ACHN (cell line): ENCODE results near the gene SLX4IP.
A peak's percentile ranks its signal among the peaks of the same experiment; 100 is the strongest.

ENCODE experiments used
- DNase-seq: peaks from one replicate; pipeline ENCODE4 v3.0.0-alpha.2; 2015
- in situ Hi-C: cut with HindIII; loops from 2 replicates; pipeline ENCODE4 v1.10.0; 2017; ENCODE audit warnings: low sequenced_read_pairs, low pct_ligation_motif_present, low pct_unique_long_range_greater_than_20kb

Gene SLX4IP

DNA sequence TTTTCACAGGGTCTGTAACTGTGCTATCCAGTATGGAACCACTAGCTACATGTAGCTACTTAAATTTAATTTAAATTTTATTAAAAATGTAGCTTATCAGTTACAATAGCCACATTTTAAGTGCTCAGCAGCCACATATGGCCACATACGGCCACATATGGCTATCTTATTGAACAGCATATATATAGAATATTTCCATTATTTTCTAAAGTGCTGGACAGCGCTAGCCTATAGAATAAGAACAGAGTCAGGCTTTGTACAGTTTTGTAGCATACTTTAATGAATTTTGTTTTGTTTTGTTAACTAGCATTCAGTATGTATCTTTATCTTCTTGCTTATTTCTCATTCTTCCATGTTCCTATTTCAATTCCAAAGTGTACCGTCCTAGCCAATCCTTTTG lies 120.3 kb downstream of the SLX4IP start:
- DNase-seq = no peak
- in situ Hi-C loops = no loop called here

DNA sequence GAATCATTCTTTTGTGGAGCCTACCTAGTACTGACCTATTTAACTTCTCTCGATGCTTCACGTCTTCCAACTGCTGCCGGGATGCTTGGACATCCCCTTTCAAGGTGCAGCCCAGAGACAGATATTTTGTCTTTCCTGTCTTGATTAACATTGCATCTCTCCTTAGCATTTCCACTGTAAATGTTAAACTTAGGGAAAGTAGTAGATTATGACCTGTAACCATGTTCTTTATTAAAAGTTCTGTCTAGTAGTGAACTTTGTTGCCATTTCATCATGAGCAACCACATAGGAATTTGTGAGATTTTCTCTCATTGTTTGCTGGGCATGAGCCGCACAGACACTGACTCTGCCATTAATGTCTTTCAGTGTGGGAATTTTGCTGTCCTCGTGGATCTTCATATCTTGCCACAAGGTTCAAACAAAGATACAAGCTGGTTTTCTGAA lies 120.8 kb downstream of the SLX4IP start:
- DNase-seq = peak; percentile 64
- in situ Hi-C loops = no loop called here

DNA sequence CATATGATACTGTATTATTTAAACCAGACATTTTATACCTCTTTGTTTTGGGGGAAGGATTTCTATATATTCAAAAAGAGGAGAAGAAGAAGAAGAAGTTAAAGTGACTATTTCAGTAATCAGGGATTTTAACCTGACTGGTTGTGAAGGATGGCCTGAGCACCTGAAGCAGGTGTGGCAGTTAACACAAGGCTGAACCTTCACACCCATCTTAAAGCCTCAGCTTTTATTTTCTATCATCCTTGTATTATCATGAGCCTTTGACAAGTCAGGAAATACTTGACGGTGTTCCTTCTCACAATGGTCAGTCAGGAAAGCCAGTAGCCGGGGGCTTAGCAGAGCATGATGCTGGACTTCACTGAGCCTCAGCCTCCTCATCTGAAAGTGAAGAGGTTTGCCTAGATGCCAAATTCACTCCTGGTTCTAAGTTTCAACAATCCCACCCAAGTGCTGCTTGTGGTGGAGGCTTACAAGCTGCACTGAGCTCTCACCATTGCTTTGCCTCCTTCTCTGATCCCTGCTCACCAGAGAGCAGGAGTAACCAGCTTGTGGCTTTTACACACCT lies 121.5 kb downstream of the SLX4IP start:
- DNase-seq = no peak
- in situ Hi-C loops = no loop called here

DNA sequence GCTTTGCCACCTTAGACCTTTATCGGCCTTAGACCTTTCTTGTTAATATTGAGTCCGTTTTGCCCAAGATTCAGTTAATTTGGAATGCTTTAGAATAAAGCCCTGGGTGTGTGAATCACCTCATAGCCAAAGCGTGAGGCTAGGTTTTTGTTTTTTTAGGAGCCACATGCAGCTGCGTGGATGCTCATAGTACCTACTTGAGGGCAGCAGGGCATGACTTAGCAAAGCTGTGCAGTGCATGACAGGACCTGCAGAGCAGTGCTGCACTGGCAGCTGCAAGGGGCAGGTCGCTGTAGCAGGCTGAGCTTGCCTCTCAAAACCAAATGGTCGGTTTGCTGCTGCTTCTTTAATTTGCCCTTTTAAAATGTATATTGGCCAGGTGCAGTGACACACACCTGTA lies 122.6 kb downstream of the SLX4IP start:
- DNase-seq = peak; percentile 69
- in situ Hi-C loops = no loop called here

DNA sequence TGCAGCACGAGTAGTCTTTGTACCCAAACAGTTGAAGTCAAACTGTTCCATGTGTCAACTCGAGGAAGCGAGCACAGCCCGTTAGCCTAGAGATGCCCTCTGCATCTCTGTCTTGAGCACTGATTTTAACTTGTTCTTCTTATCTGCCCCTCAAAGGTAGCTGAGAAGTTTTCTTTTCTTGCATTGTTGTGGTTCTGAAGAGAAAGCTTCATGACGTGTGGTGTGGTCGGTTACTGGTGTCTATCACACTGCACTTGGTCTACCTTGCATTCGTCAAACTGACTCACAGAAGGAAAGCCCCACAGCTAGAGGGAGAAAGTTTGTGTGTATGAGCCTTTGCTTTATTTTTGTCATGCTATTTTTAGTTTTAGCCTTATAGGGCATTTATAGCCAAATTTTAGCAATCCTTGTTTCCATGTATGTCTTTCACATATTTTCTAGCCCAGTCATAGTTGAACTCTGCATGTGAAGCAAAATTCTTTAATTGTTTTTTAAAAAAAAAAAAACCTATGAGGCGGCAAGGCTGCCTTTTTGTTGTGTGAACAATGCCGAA lies 123.6 kb downstream of the SLX4IP start:
- DNase-seq = no peak
- in situ Hi-C loops = no loop called here

DNA sequence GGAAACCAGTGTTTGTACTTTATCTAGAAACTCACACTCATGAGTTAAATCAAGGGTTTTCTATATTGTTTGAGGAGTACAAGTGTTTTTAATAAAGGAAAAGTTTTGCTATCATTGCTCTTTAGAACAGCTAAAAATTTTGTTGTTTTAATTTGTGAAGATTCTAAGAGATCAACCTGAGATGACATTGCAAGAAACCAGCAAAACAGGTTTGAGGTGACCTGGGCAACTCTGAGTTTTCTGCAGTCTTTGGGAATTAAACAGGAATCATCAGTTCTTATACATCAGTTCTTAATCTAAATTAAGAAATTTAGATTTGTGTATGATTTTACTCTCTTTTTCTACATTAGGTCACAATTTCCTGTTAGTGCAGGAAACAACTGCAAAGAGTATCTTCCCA lies 124.2 kb downstream of the SLX4IP start:
- in situ Hi-C loops = no loop called here
- no peak for DNase-seq

DNA sequence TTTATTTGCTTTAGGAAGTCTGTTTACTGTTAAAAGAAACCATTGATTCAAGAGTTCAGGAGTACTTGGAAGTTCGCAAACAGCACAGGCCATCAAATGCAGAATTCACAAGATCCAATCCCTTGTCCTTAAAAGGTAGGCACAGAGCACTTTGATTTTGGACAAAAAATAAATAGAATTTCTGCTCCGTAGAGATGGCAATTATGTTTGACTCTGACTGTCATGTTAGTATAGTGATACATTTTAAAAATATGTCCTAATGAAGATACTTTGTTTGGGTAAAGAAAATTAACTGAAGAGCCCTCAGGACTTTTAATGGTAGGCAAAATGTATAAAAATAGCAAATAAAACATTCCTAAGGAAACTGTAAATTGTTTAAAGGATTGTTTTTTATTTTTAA lies 125.6 kb downstream of the SLX4IP start:
- in situ Hi-C loops = no loop called here
- DNase-seq = no peak

DNA sequence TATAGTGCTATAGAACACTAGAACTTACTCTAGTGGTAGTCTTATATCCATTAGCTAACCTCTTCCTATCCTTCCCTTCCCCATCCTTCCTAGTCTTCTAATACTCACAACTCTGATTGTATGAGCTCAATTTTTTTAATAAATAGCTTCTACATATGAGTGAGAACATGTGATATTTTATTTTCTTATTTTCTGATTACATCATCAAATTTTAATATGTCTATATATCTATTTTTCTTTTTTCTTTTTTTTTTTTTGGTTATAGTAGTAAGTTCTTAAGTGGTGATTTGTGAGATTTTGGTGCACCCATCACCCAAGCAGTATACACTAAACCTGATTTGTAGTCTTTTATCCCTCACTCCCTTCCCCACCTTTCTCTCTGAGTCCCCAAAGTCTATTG lies 126.2 kb downstream of the SLX4IP start:
- DNase-seq = no peak
- in situ Hi-C loops = no loop called here

DNA sequence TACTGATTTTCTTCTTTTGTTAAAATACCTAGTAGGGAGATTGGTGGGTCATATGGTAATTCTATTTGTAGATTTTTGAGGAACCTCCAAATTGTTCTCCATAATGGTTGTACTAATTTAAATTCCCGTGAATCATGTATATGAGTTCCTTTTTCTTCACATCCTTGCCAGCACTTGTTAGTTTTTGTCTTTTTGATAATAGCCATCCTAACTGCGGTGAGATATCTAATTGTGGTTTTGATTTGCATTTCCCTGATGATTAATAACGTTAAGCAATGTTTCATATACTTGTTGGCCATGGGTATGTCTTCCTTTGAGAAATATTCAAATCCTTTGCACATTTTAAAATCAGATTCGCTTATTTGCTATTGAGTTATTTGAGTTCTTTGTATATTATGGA lies 127.8 kb downstream of the SLX4IP start:
- in situ Hi-C loops = no loop called here
- DNase-seq = no peak

DNA sequence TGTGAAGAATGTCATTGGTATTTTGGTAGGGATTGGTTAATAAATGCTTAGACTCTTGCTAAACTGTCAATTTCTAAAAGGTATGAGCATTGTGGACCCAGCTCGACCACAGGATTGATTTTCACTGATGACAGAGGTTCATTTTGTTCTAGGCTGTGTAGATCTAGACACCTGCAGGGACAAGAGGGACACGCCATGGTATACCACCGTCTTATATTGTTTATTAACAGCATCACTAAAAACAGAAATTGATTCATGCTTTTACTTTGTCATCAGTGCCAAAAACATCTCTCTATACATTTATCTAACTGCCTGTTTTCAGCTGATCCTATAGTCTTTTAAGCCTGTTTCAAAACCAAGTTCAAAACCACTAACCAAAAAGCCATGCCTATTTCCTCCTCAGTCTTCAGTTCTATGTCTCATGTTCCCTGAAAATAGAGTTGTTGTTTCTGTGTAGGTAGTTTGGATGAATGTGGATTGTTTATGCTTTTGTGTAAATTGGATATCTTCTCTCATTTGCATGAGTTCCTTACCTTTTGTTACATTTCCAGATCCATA lies 128.9 kb downstream of the SLX4IP start:
- no peak for DNase-seq
- in situ Hi-C loops = no loop called here

DNA sequence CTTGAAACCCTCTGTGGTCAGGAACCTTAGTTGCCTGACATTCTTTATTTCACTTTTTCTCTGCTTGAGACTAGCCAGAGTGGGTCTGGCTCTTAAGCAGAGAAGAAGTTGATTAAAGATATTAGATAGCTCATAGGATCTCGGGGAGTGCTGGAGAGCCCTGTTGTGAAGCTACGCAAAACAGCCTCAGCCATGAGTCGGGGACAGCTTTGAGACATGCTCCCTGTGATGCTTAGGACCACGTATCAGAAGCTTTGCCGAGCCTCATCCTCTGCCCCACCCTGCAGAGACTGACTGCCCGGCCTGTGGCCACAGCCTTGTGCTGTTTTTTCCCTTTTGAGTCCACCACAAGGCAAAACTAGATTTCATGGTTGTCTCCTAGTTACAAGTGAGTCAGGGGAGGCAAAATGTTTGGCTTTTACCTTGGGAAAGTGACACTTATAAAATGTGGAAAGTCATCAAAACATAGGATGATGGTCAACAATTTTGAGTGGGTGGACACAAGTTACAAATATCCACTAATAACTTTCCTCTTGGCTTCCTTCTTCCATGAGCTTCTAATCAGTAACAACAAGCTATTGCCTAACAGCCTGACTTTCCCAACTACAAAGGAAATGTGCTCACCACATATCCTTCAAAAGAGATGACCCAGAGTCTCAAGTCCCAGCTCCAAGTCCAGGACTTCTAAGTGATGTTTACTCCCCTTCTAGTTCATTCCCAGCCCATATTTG lies 130.3 kb downstream of the SLX4IP start:
- in situ Hi-C loops = no loop called here
- no peak for DNase-seq

DNA sequence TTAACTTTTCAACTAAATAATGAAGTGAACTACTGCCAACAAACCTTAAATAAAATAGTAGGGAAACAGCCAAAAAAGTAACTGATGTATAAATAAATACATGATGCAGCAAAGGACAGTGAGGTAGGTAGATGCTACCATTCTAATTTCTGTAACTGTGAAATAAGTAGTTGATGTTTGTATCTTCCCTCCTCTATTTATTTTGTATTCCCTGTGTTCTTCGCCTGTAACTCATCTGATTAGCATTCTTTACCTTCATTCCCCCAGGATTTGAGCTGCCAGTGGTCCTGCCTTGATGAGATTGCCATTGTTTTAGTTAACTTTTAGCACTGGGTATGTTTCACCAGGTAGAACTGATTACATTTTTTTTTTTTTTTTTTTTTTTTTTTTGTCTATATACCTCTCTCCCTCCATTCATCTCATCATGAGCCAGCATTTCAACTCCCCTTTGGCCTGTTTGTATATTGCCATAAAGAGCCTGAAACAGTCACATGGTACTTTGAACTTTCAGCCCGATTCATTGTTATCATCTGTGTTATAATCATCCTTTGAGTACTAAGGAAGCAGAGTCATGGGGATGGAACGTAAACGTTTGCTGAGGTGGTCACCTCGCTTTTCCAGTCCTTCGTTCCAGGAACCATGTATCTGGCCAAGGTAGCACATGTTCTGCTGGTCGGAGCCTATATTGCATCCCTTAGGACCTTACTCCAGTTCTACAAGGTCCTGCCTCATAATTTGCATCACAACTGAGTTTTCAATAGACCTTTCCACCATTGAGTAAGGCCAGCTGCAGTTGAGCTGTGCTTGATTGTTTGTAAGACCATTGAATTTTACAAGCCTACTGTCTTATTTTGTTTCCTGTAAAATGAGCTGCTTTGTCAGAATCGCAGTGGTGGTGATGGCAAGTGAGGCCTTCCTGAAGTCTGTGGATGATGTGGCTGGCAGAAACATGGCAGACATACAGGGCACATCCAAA lies 131.1 kb downstream of the SLX4IP start:
- no peak for DNase-seq
- in situ Hi-C loops = no loop called here

DNA sequence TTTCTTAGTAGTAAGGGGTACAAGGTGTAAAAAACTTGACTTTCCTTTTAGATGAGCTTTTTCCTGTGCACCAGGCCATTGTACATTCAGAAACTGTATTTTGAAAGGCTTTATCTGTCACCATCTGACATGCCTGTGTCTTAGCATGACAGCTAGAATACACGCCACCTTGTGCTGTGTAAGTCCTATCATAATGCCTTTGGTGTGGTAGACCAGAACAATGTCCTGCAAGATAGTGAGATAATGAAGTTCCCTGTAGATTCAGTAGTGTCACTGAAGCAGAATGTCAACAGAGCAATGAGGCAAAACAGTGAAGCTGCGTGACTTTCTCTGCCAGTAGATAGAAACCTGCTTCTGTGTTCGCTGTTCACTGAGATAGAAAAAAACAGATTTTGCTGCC lies 132.9 kb downstream of the SLX4IP start:
- no peak for DNase-seq
- in situ Hi-C loops = no loop called here

DNA sequence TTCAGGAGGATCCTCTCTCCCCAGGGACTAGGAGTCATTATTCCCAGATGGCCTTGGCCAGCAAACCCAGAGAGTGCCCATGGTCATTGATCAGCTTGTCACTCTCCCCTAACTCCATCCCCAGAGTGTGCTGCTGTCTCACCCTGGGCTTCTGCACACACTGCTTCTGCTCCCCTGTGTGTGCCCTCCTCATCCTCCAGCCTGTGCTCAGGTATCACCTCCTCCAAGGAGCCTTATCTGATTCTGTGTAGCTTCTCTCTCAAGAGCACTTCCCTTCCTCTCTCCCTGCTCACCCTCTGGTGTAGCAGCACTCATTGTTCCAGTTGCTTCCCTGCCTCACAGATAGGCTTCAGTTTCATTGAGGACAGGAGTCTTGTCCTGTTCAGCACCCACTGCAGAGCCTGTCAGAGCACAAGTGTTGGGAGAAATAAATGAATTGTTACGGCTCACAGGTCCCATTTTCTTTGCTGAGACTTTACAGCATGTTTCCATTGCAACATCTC lies 136.3 kb downstream of the SLX4IP start:
- DNase-seq = no peak
- in situ Hi-C loops = no loop called here

DNA sequence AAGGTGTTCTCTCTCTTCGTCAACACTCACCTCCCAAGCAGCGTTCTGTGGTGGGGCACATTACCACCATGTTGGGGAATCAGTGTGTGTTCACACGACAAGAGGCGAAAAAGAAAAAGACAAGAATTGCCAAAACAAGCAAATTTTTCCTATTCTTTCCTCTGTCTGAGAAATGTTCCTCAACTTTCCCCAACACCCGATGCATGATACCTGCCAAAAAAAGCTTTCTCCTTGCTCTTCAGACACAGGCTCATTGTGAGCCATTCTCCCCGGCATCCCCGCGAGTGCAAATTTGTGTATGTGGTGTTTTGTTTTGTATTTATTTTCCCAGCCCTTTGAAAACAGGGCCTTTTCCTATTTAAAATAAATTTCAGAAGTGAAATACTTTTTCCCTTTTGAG lies 137.7 kb downstream of the SLX4IP start:
- in situ Hi-C loops = no loop called here
- DNase-seq = no peak

DNA sequence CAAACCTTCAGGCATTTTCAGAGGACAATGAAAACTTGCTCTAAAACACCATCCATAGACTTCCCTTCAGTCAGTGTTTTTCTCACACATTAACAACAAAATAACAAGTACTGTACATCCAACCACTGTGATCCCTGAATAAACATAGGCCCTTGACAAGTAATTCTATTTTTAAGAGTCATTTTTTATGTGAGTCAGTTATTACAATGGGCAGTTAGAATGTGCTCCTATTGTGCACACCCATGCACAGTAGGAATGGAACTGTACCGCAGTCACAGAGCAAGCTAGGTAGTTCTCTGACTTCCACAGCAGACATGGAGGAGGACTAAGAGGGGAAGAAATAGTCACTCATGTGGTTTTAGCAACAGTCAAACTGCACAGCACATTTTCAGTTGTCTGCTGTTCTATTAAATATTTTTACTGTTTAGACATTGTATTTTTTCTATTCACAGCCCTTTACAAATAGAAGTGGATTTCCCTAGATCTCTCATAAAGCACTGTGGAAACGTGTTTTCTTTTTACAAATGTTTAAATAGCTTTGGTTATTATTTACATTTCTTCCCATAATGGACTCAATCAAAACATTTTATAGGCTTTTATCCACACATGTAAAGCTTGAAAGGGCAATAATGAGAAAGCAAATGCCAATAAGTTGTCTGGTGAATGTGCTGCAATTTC lies 138.3 kb downstream of the SLX4IP start:
- no peak for DNase-seq
- in situ Hi-C loops = no loop called here

DNA sequence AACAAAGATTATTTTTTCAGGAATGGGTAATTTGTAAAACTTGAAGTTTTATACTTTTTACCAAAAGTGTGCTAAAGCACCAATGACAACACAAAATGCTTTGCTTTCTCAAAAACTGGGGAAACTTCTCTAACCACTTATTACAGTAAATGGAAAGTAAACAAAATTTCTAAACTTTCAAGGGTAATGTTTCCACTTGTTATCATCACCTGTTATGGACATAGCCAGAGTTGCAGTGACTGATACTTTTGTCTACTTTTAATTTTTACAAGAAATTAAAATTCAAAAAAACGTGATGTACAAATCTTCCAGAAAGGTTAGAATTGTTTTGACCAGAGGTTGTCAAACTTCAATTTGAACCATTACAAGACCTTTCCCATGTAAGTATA lies 138.8 kb downstream of the SLX4IP start:
- in situ Hi-C loops = no loop called here

DNA sequence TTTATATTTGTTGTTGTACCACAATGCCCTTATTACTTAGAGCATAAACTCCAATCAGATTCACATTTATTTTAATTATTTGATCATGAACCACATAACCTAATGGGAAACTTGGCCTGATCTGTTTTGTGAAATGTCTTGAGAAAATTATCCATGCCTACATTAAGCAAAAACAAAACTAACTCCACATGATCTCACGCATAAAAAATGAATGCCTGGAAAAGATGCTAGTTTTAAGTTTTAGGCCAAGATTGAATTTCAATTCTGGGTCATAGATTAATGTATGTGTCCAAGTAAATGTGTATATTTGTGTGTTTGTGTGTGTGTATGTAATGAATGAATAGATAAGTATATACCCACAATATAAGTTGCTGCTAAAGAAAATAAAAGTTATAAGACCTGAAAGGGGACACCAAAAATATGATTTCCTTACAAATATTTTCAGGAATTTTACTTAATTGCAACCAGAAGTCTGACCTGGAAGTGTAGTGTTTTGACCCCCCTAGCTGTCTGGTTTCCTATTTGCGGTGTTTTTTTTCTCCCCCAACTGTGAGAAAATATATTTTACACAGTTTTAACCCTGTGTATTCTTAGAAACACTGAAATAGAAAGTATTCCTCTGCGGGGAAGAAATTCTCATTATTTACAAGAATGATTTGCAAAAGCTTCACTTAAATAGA lies 141.4 kb downstream of the SLX4IP start:
- in situ Hi-C loops = no loop called here
- no peak for DNase-seq

More for the DNA sequence above, 138.8 kb downstream of the SLX4IP start:
- no peak for DNase-seq
